ENCODE data around the gene MXRA7. TPM values are rescaled to one million over a fixed set of nuclear protein-coding genes. Genes with fewer than 3 reads are reported as not detected.
"Not testable (repeated sequence)": the region's sequence is repeated elsewhere in the genome, so short reads cannot be mapped to it uniquely, and the experiment has no call there.

The MXRA7 gene
- total RNA-seq, 4 donors from 2014 or later = 124 to 230 (median 197) TPM

DNA sequence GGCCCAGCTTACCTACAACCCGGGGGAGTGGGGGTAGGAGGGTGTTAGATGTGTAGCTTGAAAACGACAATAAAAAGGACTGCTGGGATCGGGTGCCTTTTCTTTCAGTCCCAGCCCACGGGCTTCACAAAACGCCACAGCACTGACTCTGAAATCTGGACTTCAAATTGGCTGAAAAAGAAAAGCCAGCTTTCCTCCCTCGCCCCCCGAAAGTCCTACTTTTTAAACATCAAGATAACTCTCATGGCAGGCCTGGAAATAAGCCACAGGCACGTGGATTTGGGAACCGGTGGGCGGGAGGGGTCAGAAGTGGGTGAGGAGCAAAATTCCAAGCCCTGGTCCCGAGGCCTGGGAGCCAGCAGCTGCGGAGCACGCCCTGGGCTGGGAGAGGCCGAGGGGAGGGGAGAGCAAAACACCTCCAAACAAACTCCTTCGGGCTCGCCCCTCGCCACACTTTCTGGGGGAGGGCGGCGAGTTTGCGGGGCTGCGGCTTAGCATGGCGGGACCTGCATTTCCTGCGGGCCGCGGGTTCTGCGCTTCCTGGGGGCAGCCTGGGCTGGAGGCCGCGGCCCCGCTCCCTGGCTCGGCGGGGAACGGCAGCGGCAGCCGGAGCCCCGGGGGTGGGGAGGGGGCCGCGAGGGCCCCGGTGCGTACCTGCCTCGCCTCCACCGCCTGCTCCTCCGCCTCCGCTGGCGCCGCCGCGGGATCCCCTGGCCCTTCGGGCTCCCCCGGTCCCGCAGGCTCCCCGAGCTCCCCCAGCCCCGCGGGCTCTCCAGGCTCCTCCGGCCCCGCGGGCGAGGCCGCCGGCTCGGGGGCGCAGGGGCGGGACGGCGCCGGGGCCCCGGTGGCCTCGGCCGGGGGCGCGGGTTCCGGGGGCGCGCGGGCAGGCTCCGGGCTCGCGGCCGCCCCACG lies 558 bp downstream of the MXRA7 start:
- 4 to 9% methylated on average over 20 to 31 of the region's 79 CpGs for WGBS, 2 donors
- peak overlapping the region; percentile 90 to 98 (median 95) for H3K27ac ChIP-seq
- H3K4me1 ChIP-seq = peaks cover 0 to 60% (median 29%) of the 10 kb centered on the region in 4 donors
- not testable (repeated sequence) for H3K27me3 ChIP-seq; DNase-seq (ENCODE audit: low spot score in 2 of 2); H3K9me3 ChIP-seq
- TF ChIP-seq POLR2A (IDR thresholded peaks at IDR 0.05) (peak in 1 of 2 donors; percentile 20), EP300 (IDR thresholded peaks at IDR 0.05) (peak in 1 of 2 donors; percentile 41)
- peak overlapping the region; percentile 55 to 91 (median 62) for H3K4me3 ChIP-seq
- H3K36me3 ChIP-seq = peaks cover 0 to 21% (median 0%) of the 10 kb centered on the region in 3 donors

DNA sequence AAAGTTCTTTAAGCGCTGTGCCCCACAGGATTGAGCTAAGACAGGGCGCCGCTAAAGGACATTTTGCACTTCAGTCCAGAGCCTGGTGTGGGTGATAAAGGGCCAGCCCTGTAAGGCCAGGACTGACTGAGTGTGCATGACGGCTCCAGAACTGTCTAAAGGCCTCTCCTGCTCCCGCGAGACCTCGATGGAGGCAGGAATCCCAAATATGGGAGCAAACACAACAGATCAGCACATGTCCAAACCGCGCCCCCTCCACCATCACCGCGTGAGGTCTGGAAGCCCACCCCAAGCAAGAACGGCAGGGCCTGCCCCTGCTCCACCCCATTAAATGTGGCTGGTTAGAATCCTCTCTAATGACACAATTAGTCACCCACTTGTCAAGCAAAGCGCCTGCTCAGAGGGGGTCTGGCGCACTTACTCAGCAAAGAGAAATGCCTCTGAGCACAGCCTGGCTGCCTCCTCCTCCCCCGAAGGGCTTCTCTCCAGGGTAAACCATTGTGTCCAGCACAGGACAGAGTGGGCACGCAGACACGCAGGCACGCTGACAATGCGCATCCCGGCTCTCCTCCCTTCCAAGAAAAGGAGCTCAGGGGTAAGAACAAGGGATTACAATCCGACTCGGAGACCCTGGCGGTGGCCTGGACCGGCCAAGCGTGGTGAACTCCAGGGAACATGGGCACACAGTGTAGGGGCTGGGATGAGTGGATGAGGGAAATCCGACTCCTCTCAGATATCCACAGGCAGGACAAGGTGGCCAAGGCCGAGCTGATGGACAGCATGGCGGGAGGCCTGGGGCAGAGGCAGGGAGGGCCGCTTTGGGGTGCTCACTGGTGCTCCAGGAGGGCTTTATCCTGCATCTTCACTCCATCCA lies 1.5 kb downstream of the MXRA7 start:
- H3K9me3 ChIP-seq = no peaks in the 10 kb centered on the region
- WGBS, 2 donors = 26 to 33% methylated on average over 29 of the region's 29 CpGs
- H3K4me3 ChIP-seq = peak overlapping the region; percentile 55 to 91 (median 62)
- peak; percentile 83 to 89 for DNase-seq (ENCODE audit: low spot score in 2 of 2)
- peaks cover 0 to 16% (median 0%) of the 10 kb centered on the region in 3 donors for H3K36me3 ChIP-seq
- peak overlapping the region; percentile 90 to 98 (median 95) for H3K27ac ChIP-seq
- TF ChIP-seq POLR2A (IDR thresholded peaks at IDR 0.05) (peak; percentile 30 to 65), EP300 (IDR thresholded peaks at IDR 0.05) (peak in 1 of 2 donors; percentile 90)
- TF ChIP-seq, protein P1, sequence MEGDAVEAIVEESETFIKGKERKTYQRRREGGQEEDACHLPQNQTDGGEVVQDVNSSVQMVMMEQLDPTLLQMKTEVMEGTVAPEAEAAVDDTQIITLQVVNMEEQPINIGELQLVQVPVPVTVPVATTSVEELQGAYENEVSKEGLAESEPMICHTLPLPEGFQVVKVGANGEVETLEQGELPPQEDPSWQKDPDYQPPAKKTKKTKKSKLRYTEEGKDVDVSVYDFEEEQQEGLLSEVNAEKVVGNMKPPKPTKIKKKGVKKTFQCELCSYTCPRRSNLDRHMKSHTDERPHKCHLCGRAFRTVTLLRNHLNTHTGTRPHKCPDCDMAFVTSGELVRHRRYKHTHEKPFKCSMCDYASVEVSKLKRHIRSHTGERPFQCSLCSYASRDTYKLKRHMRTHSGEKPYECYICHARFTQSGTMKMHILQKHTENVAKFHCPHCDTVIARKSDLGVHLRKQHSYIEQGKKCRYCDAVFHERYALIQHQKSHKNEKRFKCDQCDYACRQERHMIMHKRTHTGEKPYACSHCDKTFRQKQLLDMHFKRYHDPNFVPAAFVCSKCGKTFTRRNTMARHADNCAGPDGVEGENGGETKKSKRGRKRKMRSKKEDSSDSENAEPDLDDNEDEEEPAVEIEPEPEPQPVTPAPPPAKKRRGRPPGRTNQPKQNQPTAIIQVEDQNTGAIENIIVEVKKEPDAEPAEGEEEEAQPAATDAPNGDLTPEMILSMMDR (IDR thresholded peaks at IDR 0.05) = peak in 1 of 5 experiments; percentile 16
- H3K4me1 ChIP-seq = peaks cover 0 to 52% (median 24%) of the 10 kb centered on the region in 4 donors
- no peaks in the 10 kb centered on the region for H3K27me3 ChIP-seq

DNA sequence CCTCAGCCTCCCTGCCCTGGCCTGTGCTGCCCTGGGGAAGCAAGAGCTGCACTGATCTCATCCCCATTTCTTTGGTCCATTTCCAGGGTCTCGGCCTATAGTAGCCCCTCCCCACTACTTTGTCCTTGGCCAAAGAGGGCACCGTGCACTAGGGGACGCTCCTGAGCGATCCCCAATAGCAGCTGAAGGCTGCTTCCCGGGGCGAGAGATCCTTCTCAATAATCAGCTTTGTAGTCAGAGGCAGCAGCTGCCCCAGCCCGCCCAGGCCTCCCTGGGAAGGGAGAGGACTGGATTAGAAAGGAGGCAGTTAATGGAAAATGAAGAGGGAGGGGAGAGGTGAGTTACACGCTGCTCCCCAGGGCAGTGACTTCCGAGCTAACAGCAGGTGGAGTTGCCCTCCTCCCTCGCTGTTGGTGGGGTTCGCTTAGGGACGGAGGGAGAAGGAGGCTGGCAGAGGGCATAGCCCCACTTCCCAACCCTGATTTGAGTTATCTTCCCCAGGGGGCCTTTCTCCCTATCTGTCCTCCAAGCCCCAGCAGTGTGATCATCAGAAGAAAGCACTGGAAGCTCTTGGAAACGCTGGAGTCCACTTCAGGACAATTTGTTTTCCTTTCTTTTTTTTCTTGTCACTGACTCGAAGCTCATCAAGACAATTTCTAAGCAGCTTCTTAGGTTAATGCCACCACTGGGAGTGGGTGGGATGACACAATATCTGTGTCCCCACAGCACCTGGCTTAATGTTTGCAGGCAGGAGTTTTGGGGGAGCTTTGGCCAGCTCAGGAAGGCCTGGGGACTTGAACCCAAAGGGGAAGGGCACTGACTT lies 2.6 kb downstream of the MXRA7 start:
- Histone ChIP-seq H3K27me3 (no peaks in the 10 kb centered on the region), H3K27ac (peak overlapping the region; percentile 90 to 98 (median 95)), H3K4me3 (peak overlapping the region in 1 of 4 donors; percentile 91), H3K9me3 (no peaks in the 10 kb centered on the region), H3K36me3 (peaks cover 0 to 5% (median 0%) of the 10 kb centered on the region in 3 donors), H3K4me1 (peaks cover 0 to 54% (median 24%) of the 10 kb centered on the region in 4 donors)
- DNase-seq (ENCODE audit: low spot score in 2 of 2) = no peak
- WGBS, 2 donors = 13 to 22% methylated on average over 14 of the region's 14 CpGs
- TF ChIP-seq, protein P1 (IDR thresholded peaks at IDR 0.05) = peak; percentile 16 to 45 (median 40)
- peak in 1 of 2 donors; percentile 27 for TF ChIP-seq EP300 (IDR thresholded peaks at IDR 0.05)
- no peak for TF ChIP-seq POLR2A (IDR thresholded peaks at IDR 0.05)

DNA sequence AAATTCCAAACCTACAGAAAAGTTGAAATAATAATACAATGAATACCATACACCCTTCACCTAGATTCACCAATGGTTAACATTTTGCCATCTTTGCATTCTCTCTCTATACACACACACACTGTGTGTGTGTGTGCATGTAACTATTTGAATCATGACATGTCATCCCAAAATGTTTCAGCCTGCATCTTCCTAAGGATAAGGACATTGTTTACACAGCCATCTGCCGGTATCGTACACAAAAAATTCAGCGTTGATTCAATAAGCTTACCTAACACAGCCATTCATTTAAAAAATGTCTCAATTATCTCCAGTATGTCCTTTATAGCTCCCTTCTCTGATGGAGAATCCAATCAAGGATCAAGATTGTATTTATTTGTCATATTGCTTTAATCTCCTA lies 3.9 kb downstream of the MXRA7 start:
- Histone ChIP-seq H3K36me3 (no peaks in the 10 kb centered on the region), H3K27me3 (no peaks in the 10 kb centered on the region), H3K4me1 (peaks cover 0 to 60% (median 31%) of the 10 kb centered on the region in 4 donors), H3K4me3 (no peak overlapping the region), H3K9me3 (no peaks in the 10 kb centered on the region), H3K27ac (peak overlapping the region in 2 of 4 donors; percentile 66 to 98)
- TF ChIP-seq EP300 (IDR thresholded peaks at IDR 0.05) = no peak
- no peak for TF ChIP-seq POLR2A (IDR thresholded peaks at IDR 0.05)
- TF ChIP-seq, protein P1 (IDR thresholded peaks at IDR 0.05) = no peak
- no peak for DNase-seq (ENCODE audit: low spot score in 2 of 2)
- WGBS, 2 donors = 80 to 92% methylated on average over 3 of the region's 3 CpGs
